Mucosa of descending colon (tissue), 3 donors: ENCODE data around the gene ADAMTS18. TPM values are rescaled to one million over a fixed set of nuclear protein-coding genes. Genes with fewer than 3 reads are reported as not detected.

Experiments
- ATAC-seq: fragments of 200-7000 bp; cut with Tn5 transposase; one replicate; pipeline ENCODE4 v1.9.1; 2020; ENCODE audit warnings: mild to moderate bottlenecking, moderate library complexity
- DNase-seq, 3 donors: peaks; one replicate each; pipeline ENCODE4 v3.0.0-alpha.2; 2020
- H3K36me3 ChIP-seq: fragments of 200-600 bp; one replicate; pipeline ENCODE4 v1.8.0; 2021; ENCODE audit warnings: low read depth, mild to moderate bottlenecking
- H3K4me1 ChIP-seq: fragments of 200-600 bp; one replicate; pipeline ENCODE4 v1.8.0; 2021; ENCODE audit warnings: low read depth, mild to moderate bottlenecking
- H3K4me3 ChIP-seq: fragments of 200-600 bp; one replicate; pipeline ENCODE4 v1.8.0; 2021; ENCODE audit warnings: mild to moderate bottlenecking
- H3K9me3 ChIP-seq: fragments of 200-600 bp; one replicate; pipeline ENCODE4 v1.8.0; 2021; ENCODE audit warnings: mild to moderate bottlenecking
- intact Hi-C, 2 donors: fragments of 100-400 bp; cut with DNase I in 1 of 2; cut with micrococcal nuclease in 1 of 2; formaldehyde crosslinking; loops; one replicate each; pipeline versions ENCODE4 v1.11.0 to v1.11.1; 2022; cut with DNase I, micrococcal nuclease
- total RNA-seq, 3 donors: library from RNA; stranded (reverse); fragmentation: NEBNext Ultra II Directional in 2 of 3; extraction: Animal tissue kit (Norgen Biotek cat#: 25700) in 2 of 3; gene quantifications; one replicate each; pipeline versions ENCODE4 v1.2.1 to v1.2.4, GENCODE V29; 2021 to 2023
- TF ChIP-seq, protein P1 (sequence below): fragments of 200-600 bp; IDR thresholded peaks from one replicate; pipeline ENCODE4 v1.8.0; 2022; ENCODE audit warnings: antibody characterized with exemption, mild to moderate bottlenecking
- donor health status: DM: no; HTN: no; CAD: no; lungs with moderate emphysema.
- donor health status: DM: no; HTN: no; CAD: no.
- donor health status: DM: no; HTN: yes; CAD: no.

The ADAMTS18 gene
- total RNA-seq, 3 donors from 2014 or later, result 0.20 to 0.22 TPM; not detected in 1

DNA sequence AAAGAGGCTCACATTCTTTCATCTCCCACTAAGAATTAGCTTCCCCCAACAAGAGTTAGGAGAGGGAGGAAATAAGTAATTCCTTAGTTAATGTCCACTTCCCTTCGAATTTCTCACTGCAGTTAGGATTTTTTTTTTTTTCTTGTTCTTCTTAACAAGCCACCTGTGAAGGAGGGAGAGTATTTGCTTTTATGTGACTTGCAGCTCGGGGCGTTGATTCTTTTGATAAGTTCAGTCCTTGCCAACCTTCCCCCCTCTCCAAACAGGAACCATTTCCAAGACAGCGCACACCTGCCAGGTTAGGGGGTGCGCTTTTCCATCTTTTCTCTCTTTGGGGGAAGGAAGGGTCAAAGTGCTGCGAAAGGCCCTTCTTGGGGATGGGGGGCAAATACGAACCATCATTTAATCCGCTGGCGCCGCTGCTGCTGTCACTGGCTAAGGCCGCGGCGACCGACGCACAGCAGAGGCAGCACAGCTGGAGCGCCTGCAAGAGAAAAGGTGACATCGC is 758 bp downstream of the ADAMTS18 start:
- no peaks in the 10 kb centered on the region for H3K9me3 ChIP-seq
- no peak overlapping the region for H3K4me3 ChIP-seq
- intact Hi-C loops, result no loop called here
- no peak for ATAC-seq
- H3K4me1 ChIP-seq, result no peaks in the 10 kb centered on the region
- DNase-seq, result no peak
- TF ChIP-seq, protein P1, sequence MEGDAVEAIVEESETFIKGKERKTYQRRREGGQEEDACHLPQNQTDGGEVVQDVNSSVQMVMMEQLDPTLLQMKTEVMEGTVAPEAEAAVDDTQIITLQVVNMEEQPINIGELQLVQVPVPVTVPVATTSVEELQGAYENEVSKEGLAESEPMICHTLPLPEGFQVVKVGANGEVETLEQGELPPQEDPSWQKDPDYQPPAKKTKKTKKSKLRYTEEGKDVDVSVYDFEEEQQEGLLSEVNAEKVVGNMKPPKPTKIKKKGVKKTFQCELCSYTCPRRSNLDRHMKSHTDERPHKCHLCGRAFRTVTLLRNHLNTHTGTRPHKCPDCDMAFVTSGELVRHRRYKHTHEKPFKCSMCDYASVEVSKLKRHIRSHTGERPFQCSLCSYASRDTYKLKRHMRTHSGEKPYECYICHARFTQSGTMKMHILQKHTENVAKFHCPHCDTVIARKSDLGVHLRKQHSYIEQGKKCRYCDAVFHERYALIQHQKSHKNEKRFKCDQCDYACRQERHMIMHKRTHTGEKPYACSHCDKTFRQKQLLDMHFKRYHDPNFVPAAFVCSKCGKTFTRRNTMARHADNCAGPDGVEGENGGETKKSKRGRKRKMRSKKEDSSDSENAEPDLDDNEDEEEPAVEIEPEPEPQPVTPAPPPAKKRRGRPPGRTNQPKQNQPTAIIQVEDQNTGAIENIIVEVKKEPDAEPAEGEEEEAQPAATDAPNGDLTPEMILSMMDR, result no peak
- H3K36me3 ChIP-seq, result no peaks in the 10 kb centered on the region

DNA sequence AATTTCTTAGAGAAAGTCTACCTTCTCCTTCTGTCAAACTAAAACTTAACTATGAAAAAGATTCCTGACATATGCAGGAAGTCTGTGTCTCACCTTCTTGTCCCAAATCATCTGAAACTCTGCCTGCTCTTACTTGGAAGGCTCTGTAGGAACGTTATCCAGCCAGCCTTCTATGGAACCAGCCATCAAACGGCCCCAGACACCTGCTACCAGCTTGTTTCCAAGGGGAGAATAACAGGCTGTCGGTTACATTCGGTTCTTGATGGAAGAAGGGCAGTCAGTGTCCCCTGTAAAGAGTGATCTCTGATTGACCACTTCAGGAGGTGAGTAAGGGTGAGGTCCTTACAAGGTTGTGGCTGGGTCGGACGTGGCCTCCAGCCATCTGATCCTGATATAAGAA is 1.7 kb downstream of the ADAMTS18 start:
- H3K9me3 ChIP-seq, result no peaks in the 10 kb centered on the region
- no peaks in the 10 kb centered on the region for H3K36me3 ChIP-seq
- no peak overlapping the region for H3K4me3 ChIP-seq
- no peaks in the 10 kb centered on the region for H3K4me1 ChIP-seq
- intact Hi-C loops, result no loop called here
- no peak for ATAC-seq
- TF ChIP-seq, protein P1, result no peak
- no peak for DNase-seq

DNA sequence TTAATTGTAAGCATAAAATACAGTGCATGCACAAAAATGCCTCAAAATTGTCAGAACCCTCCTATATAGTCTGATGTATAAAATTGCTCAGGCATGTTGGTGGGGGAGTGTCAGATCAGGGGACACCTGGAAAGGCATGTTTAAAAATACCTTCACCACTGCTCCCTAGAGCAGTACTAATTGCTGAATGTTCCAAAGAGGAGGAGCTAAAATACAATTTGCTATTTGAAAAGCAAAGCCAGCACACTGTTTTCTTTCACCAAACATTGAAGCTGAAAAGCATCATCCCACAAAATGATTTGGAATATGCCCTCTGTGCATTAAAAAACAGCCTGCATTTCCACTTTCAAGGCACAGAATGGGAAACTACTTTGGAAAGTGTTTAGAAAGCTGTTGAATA is 2.6 kb downstream of the ADAMTS18 start:
- DNase-seq (no peak), ATAC-seq (no peak)
- no peaks in the 10 kb centered on the region for H3K36me3 ChIP-seq
- intact Hi-C loops, result no loop called here
- TF ChIP-seq, protein P1, result no peak
- no peak overlapping the region for H3K4me3 ChIP-seq
- no peaks in the 10 kb centered on the region for H3K9me3 ChIP-seq
- no peaks in the 10 kb centered on the region for H3K4me1 ChIP-seq

DNA sequence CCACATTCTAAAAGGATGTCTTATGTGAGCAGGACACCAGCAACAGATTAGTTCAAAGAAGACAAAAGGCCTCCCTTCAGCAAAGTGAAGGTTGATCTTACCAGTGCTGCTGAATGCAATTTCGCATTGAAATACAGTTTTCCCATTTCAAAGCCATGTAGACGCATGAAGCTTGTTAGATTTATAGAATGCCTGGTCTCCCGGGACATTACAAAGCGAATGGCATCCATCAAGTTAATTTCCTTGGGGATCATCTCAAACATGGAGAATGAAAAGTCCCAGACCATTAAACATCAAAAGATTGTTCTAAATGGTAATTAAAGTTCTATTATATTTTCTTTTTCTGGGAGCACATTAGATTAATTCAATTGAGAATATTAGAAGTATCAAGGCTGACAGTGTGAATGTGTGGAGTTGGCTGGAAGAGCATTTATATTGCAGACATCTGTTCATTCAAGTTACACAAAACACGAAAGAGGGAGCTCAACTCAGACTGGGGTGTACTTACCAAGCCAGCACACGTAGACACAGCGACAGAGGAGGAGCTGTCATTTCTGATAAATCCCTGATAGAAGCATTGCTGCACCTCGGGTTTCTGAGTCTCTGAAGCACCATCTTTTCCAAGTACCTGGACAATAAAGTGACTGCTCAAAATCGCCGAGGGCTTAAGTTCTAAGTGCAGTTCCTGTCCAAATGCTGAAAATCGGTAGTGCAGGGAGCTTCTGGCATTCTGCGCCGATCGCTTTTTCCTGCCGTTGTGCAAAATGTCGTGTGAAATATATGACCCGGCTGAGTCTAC is 3.8 kb downstream of the ADAMTS18 start:
- intact Hi-C loops, result no loop called here
- H3K4me3 ChIP-seq, result no peak overlapping the region
- ATAC-seq (no peak), DNase-seq (no peak)
- TF ChIP-seq, protein P1, result no peak
- H3K9me3 ChIP-seq, result no peaks in the 10 kb centered on the region
- no peaks in the 10 kb centered on the region for H3K36me3 ChIP-seq
- H3K4me1 ChIP-seq, result no peaks in the 10 kb centered on the region

DNA sequence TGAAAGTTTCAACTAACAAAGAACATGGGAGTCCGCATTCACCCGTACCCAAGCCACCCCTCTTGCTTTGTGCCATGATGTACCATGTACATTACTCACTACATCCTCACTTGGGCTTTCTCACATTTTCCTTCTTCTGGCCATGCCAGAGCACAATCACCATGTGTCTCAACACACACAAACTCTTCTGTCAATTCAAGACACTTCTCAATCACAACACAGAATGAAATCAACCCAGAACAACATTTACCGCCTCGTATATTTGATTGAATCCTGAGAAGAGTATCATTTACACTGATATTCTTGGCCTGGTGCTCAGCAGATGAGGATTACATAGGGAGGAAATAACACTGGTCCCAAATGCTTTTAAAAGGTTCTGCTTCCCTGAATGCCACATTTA is 4.5 kb downstream of the ADAMTS18 start:
- TF ChIP-seq, protein P1, result no peak
- no peaks in the 10 kb centered on the region for H3K9me3 ChIP-seq
- ATAC-seq (no peak), DNase-seq (no peak)
- intact Hi-C loops, result no loop called here
- no peak overlapping the region for H3K4me3 ChIP-seq
- H3K36me3 ChIP-seq, result no peaks in the 10 kb centered on the region
- no peaks in the 10 kb centered on the region for H3K4me1 ChIP-seq
